WTC11 (cell line): ENCODE measurements around the gene COL12A1.

Experiments
- AFF4 ChIP-seq: sonication (generic); formaldehyde crosslinking; IDR thresholded peaks from 2 replicates; pipeline ENCODE4 v1.8.1; 2023; ENCODE audit warnings: mild to moderate bottlenecking, missing genetic modification reagents, borderline replicate concordance
- CREB1 ChIP-seq: sonication (generic); formaldehyde crosslinking; IDR thresholded peaks from 2 replicates; pipeline ENCODE4 v1.8.0; 2023; ENCODE audit warnings: mild to moderate bottlenecking, missing genetic modification reagents
- CTCF ChIP-seq: fragments of 200-600 bp; IDR thresholded peaks from 2 replicates; pipeline ENCODE4 v1.8.0; 2022; ENCODE audit warnings: antibody characterized with exemption
- IRF1 ChIP-seq: sonication (generic); formaldehyde crosslinking; IDR thresholded peaks from 2 replicates; pipeline ENCODE4 v1.8.0; 2023; ENCODE audit warnings: missing genetic modification reagents
- MXD4 ChIP-seq: fragments of 250-450 bp; sonication (Bioruptor Pico); IDR thresholded peaks from 2 replicates; pipeline ENCODE4 v1.8.0; 2021; ENCODE audit warnings: mild to moderate bottlenecking, moderate library complexity, borderline replicate concordance
- SP1 ChIP-seq: sonication (generic); formaldehyde crosslinking; conservative IDR thresholded peaks from 2 replicates; pipeline ENCODE4 v1.8.1; 2022; ENCODE audit warnings: missing genetic modification reagents
- ZMAT4 ChIP-seq: fragments of 250-450 bp; sonication (Bioruptor Pico); IDR thresholded peaks from 2 replicates; pipeline ENCODE4 v1.9.0; 2021; ENCODE audit warnings: mild to moderate bottlenecking
- TF ChIP-seq, protein P1 (sequence below): sonication (generic); formaldehyde crosslinking; IDR thresholded peaks from 2 replicates; pipeline ENCODE4 v1.8.1; 2022; ENCODE audit warnings: low read depth, missing genetic modification reagents, borderline replicate concordance

DNA sequence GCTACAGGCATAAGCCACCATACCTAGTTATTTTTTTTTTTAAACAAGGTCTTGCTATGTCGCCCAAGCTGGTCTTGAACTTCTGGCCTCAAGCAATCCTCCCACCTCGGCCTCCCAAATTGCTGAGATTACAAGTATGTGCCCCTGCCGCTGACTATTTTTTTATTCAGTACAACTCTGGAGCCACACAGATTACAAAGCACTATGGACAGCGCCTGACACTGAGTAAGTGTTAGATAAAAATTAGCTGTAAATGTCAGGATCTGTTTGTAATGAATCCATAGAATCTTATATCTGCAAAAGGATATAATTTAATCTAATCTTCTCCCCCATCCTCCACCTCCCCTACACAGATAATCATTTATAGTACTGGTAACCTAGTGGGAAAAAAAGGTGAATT, 15.3 kb upstream of the COL12A1 start:
- TF ChIP-seq CTCF = no peak
- TF ChIP-seq MXD4 (CRISPR knock-in tag) = no peak
- TF ChIP-seq IRF1 = no peak
- TF ChIP-seq SP1 = no peak
- TF ChIP-seq, protein P1, sequence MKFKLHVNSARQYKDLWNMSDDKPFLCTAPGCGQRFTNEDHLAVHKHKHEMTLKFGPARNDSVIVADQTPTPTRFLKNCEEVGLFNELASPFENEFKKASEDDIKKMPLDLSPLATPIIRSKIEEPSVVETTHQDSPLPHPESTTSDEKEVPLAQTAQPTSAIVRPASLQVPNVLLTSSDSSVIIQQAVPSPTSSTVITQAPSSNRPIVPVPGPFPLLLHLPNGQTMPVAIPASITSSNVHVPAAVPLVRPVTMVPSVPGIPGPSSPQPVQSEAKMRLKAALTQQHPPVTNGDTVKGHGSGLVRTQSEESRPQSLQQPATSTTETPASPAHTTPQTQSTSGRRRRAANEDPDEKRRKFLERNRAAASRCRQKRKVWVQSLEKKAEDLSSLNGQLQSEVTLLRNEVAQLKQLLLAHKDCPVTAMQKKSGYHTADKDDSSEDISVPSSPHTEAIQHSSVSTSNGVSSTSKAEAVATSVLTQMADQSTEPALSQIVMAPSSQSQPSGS (CRISPR knock-in tag) = no peak
- no peak for TF ChIP-seq ZMAT4 (CRISPR knock-in tag)
- TF ChIP-seq CREB1 (CRISPR knock-in tag) = no peak
- no peak for TF ChIP-seq AFF4
